ENCODE measurements around the gene ARSJ. TPM values are rescaled to one million over a fixed set of nuclear protein-coding genes. Genes with fewer than 3 reads are reported as not detected.

Gene ARSJ
- total and polyA plus RNA-seq, 2 of the 8 experiments (the other 6 are each of a cell fraction or from before 2014, with no cell fraction given): 1.4 to 6.3 TPM

- Histone ChIP-seq H3K4me1 (replicated peaks in 1 of 4; ENCODE audit: control insufficient read depth in 3 of 4, insufficient read depth in 4 of 4, low read length in 3 of 4) (peaks cover 4 to 6% (median 5%) of the 10 kb centered on the region in 4 experiments; a peak in 6 of 7 replicates), H3K9ac (replicated peaks in 1 of 4; ENCODE audit: extremely low read depth in 1 of 4, low read depth in 3 of 4, low read length in 3 of 4) (no peak overlapping the region), H3K14ac (ENCODE audit: insufficient read length) (no peak overlapping the region), H3K27ac (ENCODE audit: low read depth, low read length) (no peak overlapping the region), H3K9me3 (ENCODE audit: insufficient read depth in 2 of 2, low read depth in 1 of 2, low read length in 1 of 2) (peaks cover 0 to 2% of the 10 kb centered on the region in 2 experiments; a peak in 2 of 4 replicates), H2BK12ac (ENCODE audit: low read depth, low read length) (no peak overlapping the region), H3K56ac (replicated peaks; ENCODE audit: insufficient read length, low read depth, low read length) (no peak overlapping the region), H2BK120ac (replicated peaks; ENCODE audit: low read depth, low read length) (no peak overlapping the region), H3K36me3 (ENCODE audit: control insufficient read depth in 2 of 4, insufficient read depth in 4 of 4, low read length in 3 of 4) (no peaks in the 10 kb centered on the region), H3K27me3 (replicated peaks in 1 of 4; ENCODE audit: control insufficient read depth in 3 of 4, extremely low read depth in 1 of 4, insufficient read depth in 3 of 4, low read length in 3 of 4) (no peaks in the 10 kb centered on the region; a peak in 1 of 7 replicates), H4K91ac (replicated peaks; ENCODE audit: insufficient read length, low read length) (no peak overlapping the region), H3K4ac (replicated peaks; ENCODE audit: insufficient read length, low read depth, low read length) (no peak overlapping the region), H3K18ac (ENCODE audit: extremely low read depth, low read length) (no peak overlapping the region), H3K79me1 (ENCODE audit: low read depth, low read length) (no peaks in the 10 kb centered on the region), H3K23me2 (ENCODE audit: low read depth, low read length) (peaks cover 12% of the 10 kb centered on the region), H4K8ac (ENCODE audit: extremely low read depth, insufficient read depth, low read length) (no peak overlapping the region), H2BK15ac (ENCODE audit: low read length) (no peak overlapping the region), H2BK20ac (ENCODE audit: low read length) (no peak overlapping the region), H4K20me1 (replicated peaks in 1 of 2; ENCODE audit: control insufficient read depth in 1 of 2, insufficient read depth in 2 of 2, low read length in 2 of 2) (no peaks in the 10 kb centered on the region), H2AFZ (ENCODE audit: low read length) (no peak overlapping the region), H3K4me3 (ENCODE audit: extremely low read depth in 1 of 4, insufficient read depth in 2 of 4, low read depth in 3 of 4, low read length in 4 of 4) (no peak overlapping the region), H2BK5ac (ENCODE audit: low read depth, low read length) (no peak overlapping the region), H4K5ac (ENCODE audit: insufficient read length, low read depth, low read length) (no peak overlapping the region), H3K79me2 (ENCODE audit: control insufficient read depth in 1 of 2, insufficient read depth in 2 of 2, low read length in 2 of 2) (no peaks in the 10 kb centered on the region), H3K23ac (ENCODE audit: insufficient read length) (no peak overlapping the region), H3K4me2 (ENCODE audit: insufficient read depth in 1 of 2, low read depth in 2 of 2, low read length in 2 of 2) (no peak overlapping the region), H2AK5ac (ENCODE audit: low read depth, low read length) (no peak overlapping the region)
- TF ChIP-seq TCF12 (IDR thresholded peaks at IDR 0.05; ENCODE audit: low read depth, low read length) (no peak), GTF2F1 (IDR thresholded peaks at IDR 0.05; ENCODE audit: borderline replicate concordance, low read depth, low read length) (no peak), NRF1 (IDR thresholded peaks at IDR 0.05; ENCODE audit: low read depth, low read length) (no peak), ATF3 (IDR thresholded peaks at IDR 0.05; ENCODE audit: insufficient read depth, low read depth, low read length) (no peak), BACH1 (IDR thresholded peaks at IDR 0.05; ENCODE audit: low read length) (no peak), SIX5 (IDR thresholded peaks at IDR 0.05; ENCODE audit: low read depth, low read length) (no peak), SP1 (IDR thresholded peaks at IDR 0.05; ENCODE audit: low read depth, low read length) (no peak), EGR1 (IDR thresholded peaks at IDR 0.05; ENCODE audit: borderline replicate concordance, low read depth, low read length) (no peak), POLR2AphosphoS5 (IDR thresholded peaks at IDR 0.05; ENCODE audit: low read depth, low read length) (no peak), YY1 (IDR thresholded peaks at IDR 0.05; ENCODE audit: low read depth, low read length) (no peak), BRCA1 (IDR thresholded peaks at IDR 0.05; ENCODE audit: low read depth, low read length) (no peak), JUN (IDR thresholded peaks at IDR 0.05; ENCODE audit: low read depth, low read length) (no peak), NANOG (IDR thresholded peaks at IDR 0.05; ENCODE audit: insufficient read depth, low read depth, low read length, poor library complexity, severe bottlenecking) (no peak)
- no peak for DNase-seq (ENCODE audit: low read depth in 1 of 2, low spot score in 2 of 2)
- CTCF ChIA-PET (ENCODE audit: partially characterized antibody): no interaction called here
- FAIRE-seq: no peak
- 78% methylated on average over 2 of the region's 2 CpGs; no CpG with 5 or more reads in 1 of the 2 experiments for WGBS, 2 experiments (ENCODE audit: extremely low coverage in 1 of 2, insufficient coverage in 1 of 2, insufficient read length in 1 of 2, insufficient replicate concordance in 2 of 2, low coverage in 1 of 2, low lambda C conversion rate in 2 of 2, missing lambda C conversion rate in 1 of 2)
- POLR2A ChIA-PET (ENCODE audit: partially characterized antibody): no interaction called here
Measured at GRCh38 chr4:113981591-113981990, 2.1 kb upstream of the ARSJ start.

Data from H1 (cell line).